GM18519 (cell line): ENCODE data around the gene ONECUT3.

Experiments
- ATAC-seq: cut with Tn5 transposase; IDR thresholded peaks from one replicate; pipeline ENCODE4 v1.9.1; 2021; ENCODE audit warnings: mild to moderate bottlenecking, moderate library complexity; ENCODE audit not compliant: unreplicated experiment, low FRiP score

Gene ONECUT3

DNA sequence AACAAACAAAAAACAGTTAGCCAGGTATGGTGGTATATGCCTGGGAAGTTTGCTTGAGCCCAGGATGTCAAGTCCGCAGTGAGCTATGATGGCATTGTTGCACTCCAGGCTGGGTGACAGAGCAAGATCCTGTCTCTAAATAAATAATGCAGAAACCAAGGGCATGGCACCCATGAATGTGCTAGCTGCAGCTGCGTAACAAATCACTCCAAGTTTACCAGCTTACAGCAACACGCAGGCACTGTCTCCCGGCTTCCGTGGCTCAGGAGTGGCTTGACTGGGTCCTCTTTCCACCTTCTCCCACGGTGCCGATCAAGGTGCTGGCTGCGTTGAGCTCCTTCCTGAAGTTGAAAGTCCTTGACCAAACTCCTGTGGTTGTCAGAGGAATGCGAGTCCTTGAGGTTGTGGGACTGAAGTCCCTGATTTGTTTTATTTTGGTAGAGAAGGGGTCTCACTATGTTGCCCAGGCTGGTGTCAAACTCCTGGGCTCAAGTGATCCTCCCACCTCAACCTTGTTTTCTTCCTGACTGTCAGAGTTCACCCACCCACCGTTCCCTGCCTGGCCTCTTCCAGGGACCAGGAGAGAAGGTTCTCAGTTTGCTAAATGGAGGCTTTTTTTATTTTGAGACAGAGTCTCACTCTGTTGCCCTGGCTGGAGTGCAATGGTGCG is 13.2 kb upstream of the ONECUT3 start:
- ATAC-seq = no peak

DNA sequence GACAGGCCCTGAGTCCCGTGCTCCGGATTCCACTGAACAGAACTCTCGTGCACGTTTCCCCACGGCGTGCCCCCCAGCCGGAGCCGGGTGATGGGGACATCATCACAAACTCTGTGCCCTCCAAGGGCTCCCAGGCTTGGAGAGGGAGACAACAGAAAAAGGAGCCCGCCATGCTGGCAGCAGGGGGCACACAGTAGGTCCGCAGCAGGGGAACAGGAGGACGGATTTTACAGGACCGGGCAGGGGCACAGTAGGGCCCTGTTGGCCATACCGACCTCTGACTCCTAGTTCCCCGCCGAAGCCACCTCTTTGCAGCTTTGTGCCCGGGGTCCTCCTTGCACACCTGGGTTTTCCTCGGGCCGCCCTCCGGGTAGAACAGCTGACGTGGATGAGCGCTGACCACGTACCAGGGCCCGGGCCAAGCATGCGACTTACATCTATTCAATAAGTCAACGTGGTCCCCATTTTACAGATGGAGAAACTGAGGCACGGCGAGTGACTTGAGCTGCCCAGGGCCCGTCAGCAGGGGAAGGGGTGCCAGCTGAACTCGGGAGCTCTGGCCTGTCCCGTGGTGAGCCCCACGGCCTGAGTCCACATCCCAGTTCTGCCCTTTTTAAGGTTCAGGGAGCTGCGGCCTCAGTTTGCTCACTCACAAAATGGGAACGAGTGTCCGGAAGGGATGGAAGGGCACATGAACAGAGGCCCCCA is 10.2 kb upstream of the ONECUT3 start:
- ATAC-seq = no peak

DNA sequence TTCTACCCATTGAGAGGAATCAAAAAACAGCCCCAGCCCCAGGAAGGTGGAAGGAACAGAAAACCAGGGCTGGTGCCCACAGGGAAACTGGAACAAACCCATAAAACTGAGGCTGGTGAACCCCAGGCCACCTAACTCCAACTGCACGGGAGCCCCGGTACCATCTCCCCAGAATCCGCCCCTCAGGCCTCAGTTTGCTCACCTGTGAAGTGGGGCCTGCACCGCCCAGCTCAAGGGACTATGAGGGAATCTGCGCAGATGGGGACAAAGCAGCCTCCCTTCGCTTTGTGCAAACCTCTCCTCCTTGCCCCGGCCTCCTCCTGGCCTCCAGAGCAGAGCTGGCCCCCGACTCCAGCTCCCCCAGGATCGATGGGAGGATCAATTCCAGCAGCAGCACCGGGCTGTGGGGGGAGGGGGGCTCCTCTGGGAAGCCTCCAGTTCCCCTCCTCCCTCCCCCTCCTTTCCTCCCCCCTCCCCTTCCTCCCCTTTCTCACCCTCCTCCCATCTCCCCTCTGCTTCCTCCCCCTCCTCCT is 9.1 kb upstream of the ONECUT3 start:
- no peak for ATAC-seq

DNA sequence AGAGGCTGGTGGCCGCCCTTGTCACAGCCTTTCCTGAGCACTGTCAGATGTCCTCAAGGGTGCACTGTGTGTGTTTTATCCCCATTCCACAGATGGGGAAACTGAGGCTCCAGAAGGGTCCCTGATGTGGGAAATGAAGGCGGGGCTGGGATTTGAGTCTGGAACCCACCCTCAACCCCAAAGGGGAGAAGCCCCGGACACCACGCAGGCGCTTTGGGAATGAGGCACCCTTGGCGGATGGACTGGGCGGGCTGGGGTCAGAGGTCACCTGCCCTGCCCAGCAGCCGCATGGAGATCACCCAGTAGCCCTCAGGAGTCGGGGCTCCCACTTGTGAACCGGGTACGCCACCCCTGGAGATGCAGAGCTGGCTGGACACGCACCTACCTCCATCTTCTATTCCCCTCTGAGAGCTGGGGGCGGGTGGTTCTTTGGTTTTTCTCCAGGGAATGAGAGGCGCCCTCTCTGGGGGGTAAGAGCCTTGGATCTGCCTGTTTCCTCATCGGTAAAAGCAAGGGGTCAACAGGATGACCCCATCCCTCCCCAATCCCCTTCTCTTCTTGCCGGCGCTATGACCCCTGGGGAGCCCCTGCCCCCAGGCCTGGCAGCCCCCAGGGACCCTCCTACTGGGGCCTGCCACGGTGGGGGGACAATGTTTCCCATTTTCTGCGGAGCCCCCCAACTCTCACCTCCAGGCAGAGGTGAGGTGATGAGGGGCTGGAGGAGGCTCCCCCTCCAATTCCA is 8.3 kb upstream of the ONECUT3 start:
- no peak for ATAC-seq

GRCh38 chr19:1745589-1746031 is 7.7 kb upstream of the ONECUT3 start:
- ATAC-seq = no peak

- no peak for ATAC-seq
Measured at GRCh38 chr19:1746401-1747284, 6.7 kb upstream of the ONECUT3 start.

- no peak for ATAC-seq
Measured at GRCh38 chr19:1747285-1748114, 5.8 kb upstream of the ONECUT3 start.

DNA sequence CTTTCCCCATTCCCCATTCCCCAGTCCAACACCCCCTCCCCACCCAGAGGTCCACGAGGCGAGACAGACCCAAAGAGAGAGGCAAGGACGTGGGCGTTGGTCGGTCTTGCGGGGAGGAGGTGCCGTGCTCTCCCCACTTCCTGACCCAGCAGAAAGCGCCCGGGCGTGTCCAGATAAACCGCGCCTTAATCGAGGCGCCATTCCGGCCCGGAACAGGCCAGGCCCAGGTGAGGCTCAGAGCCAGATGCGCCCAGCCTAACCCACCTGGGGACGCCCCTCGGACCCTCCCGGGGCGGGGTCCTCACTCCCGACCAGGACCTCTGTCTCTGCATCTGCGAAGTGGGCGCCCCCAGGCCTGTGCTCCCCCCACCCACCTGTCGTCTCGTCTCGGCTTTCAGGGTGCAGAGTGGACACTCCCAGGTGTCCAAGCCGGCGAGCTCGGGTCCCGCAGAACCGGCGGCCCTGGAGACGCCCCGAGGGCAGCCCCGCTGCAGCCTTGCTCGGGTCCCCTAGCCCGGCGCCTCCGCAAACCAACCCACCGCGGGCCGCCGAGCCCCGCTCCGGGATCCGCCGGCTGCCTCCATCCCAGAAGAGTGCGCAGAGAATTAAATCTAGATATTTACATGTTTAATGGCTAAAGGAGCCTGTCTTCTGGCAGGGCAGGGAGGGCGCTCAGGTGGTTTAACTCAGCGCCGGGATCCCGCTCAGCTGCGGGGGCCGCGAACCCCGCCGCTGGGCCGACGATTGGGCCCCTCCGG is 5.0 kb upstream of the ONECUT3 start:
- ATAC-seq = no peak

- ATAC-seq = no peak
Measured at GRCh38 chr19:1748873-1749341, 4.4 kb upstream of the ONECUT3 start.

- no peak for ATAC-seq
Measured at GRCh38 chr19:1749373-1750342, 3.6 kb upstream of the ONECUT3 start.

DNA sequence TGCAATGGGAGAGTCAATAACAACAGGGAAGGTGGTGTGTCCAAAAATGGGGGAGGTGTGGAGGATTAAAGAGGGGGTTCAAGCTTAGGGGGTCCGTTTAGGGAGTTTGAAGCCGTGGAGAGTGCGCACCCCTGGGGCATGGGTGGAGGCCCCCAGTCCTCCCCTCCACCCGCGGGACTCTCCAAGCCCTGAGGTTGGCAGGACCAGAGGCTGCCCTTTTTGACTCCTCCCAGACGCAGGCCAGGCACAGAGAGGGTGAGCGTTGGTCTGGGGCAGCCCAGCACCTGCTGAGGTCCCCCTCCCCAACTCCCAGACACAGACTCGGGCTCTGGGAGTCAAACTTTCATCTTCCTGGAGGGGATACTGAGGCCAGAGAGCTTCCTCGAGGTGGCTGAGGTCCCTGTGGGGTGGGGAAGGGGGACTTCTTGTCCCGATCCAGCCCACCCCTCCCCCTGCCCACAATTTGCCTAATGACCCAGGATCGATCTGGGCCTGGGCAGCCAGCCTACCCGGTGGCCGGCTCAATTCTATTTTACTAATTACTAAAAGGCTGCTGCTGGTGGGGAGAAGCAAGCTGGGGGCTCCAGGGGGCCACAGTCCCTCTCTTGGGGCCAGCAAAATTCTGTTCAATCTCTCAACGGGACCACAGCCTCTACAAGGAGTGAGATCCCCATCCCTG is 2.8 kb upstream of the ONECUT3 start:
- no peak for ATAC-seq

DNA sequence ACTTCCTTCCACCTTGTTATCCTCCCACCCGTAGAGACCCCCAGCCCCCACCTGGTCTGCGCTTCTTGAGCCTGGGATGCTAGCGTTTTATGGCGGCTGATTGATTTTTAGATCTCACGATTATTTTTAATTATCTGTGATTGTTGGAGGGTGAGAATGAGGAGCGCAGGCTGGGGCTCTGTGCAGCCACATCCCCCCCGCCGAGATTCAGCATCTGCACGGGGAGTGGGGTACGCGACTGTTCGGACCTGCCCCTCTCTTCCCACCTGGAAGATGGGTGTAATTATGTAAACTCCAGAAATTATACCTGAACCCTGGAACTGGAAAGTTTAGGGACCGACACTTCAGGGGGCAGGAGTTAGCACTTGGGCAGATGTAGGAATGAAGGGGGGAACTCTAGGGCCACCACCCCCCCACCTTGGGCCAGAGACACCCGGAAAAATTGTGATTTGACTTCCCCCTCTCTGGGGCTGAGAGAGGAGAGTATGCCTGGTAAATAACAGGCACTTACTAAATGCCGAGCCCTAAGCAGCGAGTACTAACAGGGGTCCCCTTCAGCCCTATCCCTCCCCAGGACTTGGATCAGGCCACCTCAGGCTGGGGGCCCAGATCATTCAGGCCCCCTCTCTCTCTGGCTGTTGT is 1.8 kb upstream of the ONECUT3 start:
- no peak for ATAC-seq

GRCh38 chr19:1752009-1752756 is 1.1 kb upstream of the ONECUT3 start:
- ATAC-seq = no peak

GRCh38 chr19:1754018-1754635 is 821 bp downstream of the ONECUT3 start:
- no peak for ATAC-seq
